GM12875 (cell line): Measurements from ENCODE around the gene RCVRN.

ENCODE experiments used
- H3K4me3 ChIP-seq: one replicate; pipeline ENCODE4 v1.5.1; 2011; ENCODE audit warnings: low read depth, low read length, control low read depth
- TF ChIP-seq, protein P1 (sequence below): IDR thresholded peaks from 2 replicates; pipeline ENCODE4 v1.5.1; 2011; ENCODE audit warnings: low read depth, mild to moderate bottlenecking, control low read depth, inconsistent platforms, low read length, moderate library complexity, borderline replicate concordance; ENCODE audit not compliant: insufficient read depth

The RCVRN gene

GRCh38 chr17:9916108-9916507 lies 11.0 kb upstream of the RCVRN start:
- TF ChIP-seq, protein P1, sequence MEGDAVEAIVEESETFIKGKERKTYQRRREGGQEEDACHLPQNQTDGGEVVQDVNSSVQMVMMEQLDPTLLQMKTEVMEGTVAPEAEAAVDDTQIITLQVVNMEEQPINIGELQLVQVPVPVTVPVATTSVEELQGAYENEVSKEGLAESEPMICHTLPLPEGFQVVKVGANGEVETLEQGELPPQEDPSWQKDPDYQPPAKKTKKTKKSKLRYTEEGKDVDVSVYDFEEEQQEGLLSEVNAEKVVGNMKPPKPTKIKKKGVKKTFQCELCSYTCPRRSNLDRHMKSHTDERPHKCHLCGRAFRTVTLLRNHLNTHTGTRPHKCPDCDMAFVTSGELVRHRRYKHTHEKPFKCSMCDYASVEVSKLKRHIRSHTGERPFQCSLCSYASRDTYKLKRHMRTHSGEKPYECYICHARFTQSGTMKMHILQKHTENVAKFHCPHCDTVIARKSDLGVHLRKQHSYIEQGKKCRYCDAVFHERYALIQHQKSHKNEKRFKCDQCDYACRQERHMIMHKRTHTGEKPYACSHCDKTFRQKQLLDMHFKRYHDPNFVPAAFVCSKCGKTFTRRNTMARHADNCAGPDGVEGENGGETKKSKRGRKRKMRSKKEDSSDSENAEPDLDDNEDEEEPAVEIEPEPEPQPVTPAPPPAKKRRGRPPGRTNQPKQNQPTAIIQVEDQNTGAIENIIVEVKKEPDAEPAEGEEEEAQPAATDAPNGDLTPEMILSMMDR, result no peak

GRCh38 chr17:9913476-9913875 lies 8.4 kb upstream of the RCVRN start:
- no peak overlapping the region for H3K4me3 ChIP-seq
- TF ChIP-seq, protein P1, result no peak

More at GRCh38 chr17:9916108-9916507, 11.0 kb upstream of the RCVRN start:
- no peak overlapping the region for H3K4me3 ChIP-seq

GRCh38 chr17:9912121-9913099 lies 7.3 kb upstream of the RCVRN start:
- TF ChIP-seq, protein P1, result no peak
- H3K4me3 ChIP-seq, result no peak overlapping the region

DNA sequence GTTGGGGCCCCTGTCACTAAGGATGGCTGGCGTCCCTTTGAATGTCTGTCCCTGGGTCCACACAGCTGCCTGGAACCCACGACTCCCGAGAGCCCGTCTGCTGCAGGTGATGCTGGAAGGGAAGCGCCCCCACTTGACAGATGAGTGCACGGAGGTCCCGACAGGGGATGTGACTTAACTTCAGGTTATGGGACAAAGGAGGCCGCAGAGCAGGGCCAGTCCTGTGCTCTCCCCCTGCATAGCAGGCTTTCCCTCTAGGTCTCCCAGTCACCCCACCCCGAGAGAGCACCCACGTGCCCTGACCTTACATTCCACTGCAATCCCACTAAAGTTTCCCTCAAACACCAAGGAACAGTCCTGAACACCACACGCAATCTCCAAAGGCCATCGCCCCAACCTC lies 6.0 kb upstream of the RCVRN start:
- H3K4me3 ChIP-seq, result no peak overlapping the region
- TF ChIP-seq, protein P1, result no peak

DNA sequence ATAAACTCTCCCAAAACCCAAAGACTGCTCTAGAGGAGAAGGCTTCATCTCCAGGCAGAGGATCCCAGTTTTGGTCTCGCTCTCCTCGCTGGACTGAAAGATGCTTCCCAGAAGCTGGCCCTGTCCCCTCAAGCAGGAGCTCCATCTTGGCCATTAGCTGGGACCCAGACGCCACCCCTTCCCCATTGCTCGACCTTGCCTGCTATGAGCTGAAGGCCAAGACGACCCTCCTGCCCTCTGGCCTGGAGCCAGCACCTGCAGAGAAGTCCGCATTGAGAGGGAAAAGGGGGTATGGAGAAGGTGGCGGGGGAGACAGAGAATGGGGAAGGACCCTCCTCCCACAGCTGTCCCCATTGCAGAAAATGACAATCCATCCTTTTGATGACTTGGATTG lies 3.6 kb upstream of the RCVRN start:
- no peak overlapping the region for H3K4me3 ChIP-seq
- TF ChIP-seq, protein P1, result no peak

DNA sequence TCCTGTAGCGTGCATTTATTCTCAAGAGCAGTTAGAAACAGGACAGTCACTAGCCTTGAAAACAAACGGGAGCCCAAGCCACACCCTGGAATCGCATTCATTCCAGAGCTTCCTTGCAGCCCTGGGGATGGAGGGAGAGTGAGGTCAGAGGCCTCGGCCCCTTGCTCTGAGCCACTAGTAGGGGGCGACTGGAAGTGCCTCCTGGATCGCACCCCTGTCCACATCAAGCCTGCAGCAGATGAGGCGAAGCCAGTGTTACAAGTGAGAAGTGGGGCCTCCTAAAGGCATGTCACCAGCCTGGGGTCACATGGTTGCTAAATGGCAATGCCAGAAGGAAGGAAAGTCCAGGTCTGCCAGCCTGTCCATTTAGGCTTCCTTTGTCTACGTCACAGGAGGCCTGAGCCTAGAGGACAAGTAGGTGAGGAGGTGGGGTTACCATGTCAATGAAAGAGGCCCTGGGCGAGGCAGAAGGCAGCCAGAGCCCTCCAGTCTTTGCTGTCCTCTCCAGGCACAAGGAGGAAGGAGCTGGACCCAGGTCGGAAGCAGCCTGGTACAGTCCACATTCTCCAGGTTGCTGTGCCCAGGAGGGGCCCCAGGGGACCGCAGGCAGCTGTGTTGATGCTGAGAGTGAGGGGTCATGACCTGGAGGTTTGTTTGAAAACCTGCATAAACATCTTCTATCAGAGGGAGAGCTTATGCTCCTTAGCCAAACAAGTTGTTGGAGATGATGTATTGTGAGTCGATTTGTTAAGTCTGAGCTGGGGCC lies 3.0 kb upstream of the RCVRN start:
- TF ChIP-seq, protein P1, result no peak
- H3K4me3 ChIP-seq, result no peak overlapping the region
